Natural killer cell treated with Interleukin-12 subunit alpha and Interleukin-12 subunit beta and Interleukin-15 and Interleukin-18, amount 100 ng/mL, for 72 hours (primary cell): ENCODE data around the gene ZNF43. TPM values are rescaled to one million over a fixed set of nuclear protein-coding genes. Genes with fewer than 3 reads are reported as not detected.
"Not testable (repeated sequence)": the region's sequence is repeated elsewhere in the genome, so short reads cannot be mapped to it uniquely, and the experiment has no call there.

Source experiments
- ATAC-seq, 2 donors: fragments of 150-1000 bp; cut with Tn5 transposase in 1 of 2; sonication (Bioruptor Pico), chemical (Tn5 transposase) in 1 of 2; 2 replicates each; pipeline ENCODE4 v1.10.0; 2021
- DNase-seq: peaks from one replicate; pipeline ENCODE4 v3.0.0; 2022; ENCODE audit warnings: low spot score
- H3K27ac Mint-ChIP-seq, 2 donors: 1 replicate in 1 of 2; 2 replicates in 1 of 2; pipeline ENCODE4 v1.8.0; 2022; ENCODE audit warnings: mixed read lengths in 2 of 2, mild to moderate bottlenecking in 1 of 2, moderate library complexity in 1 of 2
- H3K27me3 Mint-ChIP-seq, 2 donors: 1 replicate in 1 of 2; 2 replicates in 1 of 2; pipeline ENCODE4 v1.8.0; 2022; ENCODE audit warnings: mixed read lengths in 2 of 2
- H3K36me3 Mint-ChIP-seq: one replicate; pipeline ENCODE4 v1.8.0; 2022; ENCODE audit warnings: mixed read lengths
- H3K4me1 Mint-ChIP-seq, 2 donors: 1 replicate in 1 of 2; 2 replicates in 1 of 2; pipeline ENCODE4 v1.8.0; 2022; ENCODE audit warnings: low read depth in 2 of 2, mixed read lengths in 2 of 2, mild to moderate bottlenecking in 1 of 2
- H3K4me3 Mint-ChIP-seq: one replicate; pipeline ENCODE4 v1.8.0; 2022; ENCODE audit warnings: mixed read lengths
- H3K9me3 Mint-ChIP-seq: 2 replicates; pipeline ENCODE4 v1.8.0; 2022; ENCODE audit warnings: mixed read lengths
- total RNA-seq, 2 donors: library from RNA; stranded (reverse); gene quantifications; one replicate each; pipeline ENCODE4 v1.2.3, GENCODE V29; 2022

ZNF43 gene
- 10 to 100 TPM; 28.8 to 35.4 TPM for total RNA-seq

- peak within 1 kb of the TSS; percentile 98 for H3K4me3 Mint-ChIP-seq
- H3K36me3 Mint-ChIP-seq, result peaks cover 36% of the 10 kb centered on the region
- H3K9me3 Mint-ChIP-seq, result no peaks in the 10 kb centered on the region
- H3K27me3 Mint-ChIP-seq, result no peaks in the 10 kb centered on the region
- ATAC-seq (peak; percentile 98 to 99), DNase-seq (peak; percentile 95)
- H3K4me1 Mint-ChIP-seq, result peaks cover 26 to 33% of the 10 kb centered on the region in 2 donors
- H3K27ac Mint-ChIP-seq, result peak within 1 kb of the TSS; percentile 99 to 100
Observed at GRCh38 chr19:21835810-21836444, at the start of gene ZNF43. TSS of gene ZNF43 (minus strand) at chr19:21836182. CDS start at chr19:21836038, 144 bp downstream.

DNA sequence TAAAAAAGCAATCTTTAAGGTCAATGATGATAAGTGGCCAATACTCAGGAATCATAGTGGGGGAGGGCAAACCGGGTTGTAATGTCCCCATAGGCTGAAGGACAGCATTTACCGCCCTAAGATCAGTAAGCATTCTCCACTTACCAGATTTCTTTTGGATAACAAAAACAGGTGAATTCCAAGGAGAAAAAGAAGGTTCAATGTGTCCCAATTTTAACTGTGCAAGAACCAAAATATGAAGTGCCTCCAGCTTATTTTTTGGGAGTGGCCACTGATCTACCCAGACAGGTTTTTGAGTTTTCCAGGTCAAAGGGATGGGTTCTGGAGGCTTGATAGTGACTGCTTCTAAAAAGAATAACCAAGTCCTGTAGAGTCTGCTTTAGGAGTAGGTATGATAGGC, 49.5 kb upstream of the ZNF43 start:
- not testable (repeated sequence) for ATAC-seq, H3K9me3 Mint-ChIP-seq, H3K36me3 Mint-ChIP-seq, H3K27me3 Mint-ChIP-seq, H3K4me3 Mint-ChIP-seq, H3K27ac Mint-ChIP-seq, DNase-seq, H3K4me1 Mint-ChIP-seq

DNA sequence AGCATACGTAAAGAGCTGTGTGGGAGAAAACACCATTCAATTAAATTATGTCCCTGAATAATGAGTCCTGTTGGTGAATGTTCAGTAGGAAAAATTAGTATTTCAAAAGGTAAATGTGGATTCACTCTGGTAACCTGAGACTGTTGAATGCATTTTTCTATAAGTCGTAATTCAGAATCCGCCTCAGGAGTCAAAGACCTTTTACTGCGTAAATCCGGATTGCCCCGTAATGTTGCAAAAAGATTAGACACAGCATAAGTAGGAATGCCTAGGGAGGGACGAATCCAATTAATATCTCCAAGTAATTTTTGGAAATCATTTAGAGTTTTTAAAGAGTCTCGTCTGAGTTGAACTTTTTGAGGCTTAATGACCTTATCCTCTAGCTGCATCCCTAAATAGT, 48.8 kb upstream of the ZNF43 start:
- not testable (repeated sequence) for ATAC-seq, H3K27ac Mint-ChIP-seq, H3K4me1 Mint-ChIP-seq, H3K4me3 Mint-ChIP-seq, H3K9me3 Mint-ChIP-seq, H3K36me3 Mint-ChIP-seq, DNase-seq, H3K27me3 Mint-ChIP-seq

- Mint-ChIP-seq H3K27ac (no peak overlapping the region), H3K36me3 (no peaks in the 10 kb centered on the region), H3K27me3 (peaks cover 0 to 3% of the 10 kb centered on the region in 2 donors), H3K9me3 (no peaks in the 10 kb centered on the region), H3K4me1 (no peaks in the 10 kb centered on the region), H3K4me3 (no peak overlapping the region)
- DNase-seq, result no peak
- no peak for ATAC-seq
Observed at GRCh38 chr19:21883516-21883915, 47.5 kb upstream of the ZNF43 start.

GRCh38 chr19:21880761-21881160, 44.8 kb upstream of the ZNF43 start:
- not testable (repeated sequence) for H3K9me3 Mint-ChIP-seq, DNase-seq, H3K4me3 Mint-ChIP-seq, H3K4me1 Mint-ChIP-seq, H3K36me3 Mint-ChIP-seq, H3K27ac Mint-ChIP-seq, H3K27me3 Mint-ChIP-seq, ATAC-seq

DNA sequence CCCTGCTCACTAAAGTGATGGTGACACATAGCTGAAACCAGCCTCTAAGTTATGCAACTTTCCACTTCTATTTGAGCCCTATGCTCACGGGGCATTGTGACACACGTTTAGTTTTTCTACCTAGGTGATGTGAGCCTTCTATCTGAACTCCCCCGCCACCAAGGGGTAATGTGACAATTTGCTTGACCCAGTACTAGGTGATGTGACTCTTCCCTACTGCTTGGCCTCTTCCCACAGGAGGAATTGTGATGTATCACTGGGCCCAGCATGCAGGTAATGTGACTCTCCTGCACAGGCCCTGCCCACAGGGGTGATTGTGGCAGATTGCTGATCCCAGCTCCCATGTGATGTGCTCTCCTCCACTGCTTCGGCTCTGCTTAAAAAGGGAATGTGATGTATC, 42.7 kb upstream of the ZNF43 start:
- Mint-ChIP-seq H3K36me3 (no peaks in the 10 kb centered on the region), H3K27me3 (no peaks in the 10 kb centered on the region), H3K9me3 (no peaks in the 10 kb centered on the region), H3K4me3 (no peak overlapping the region), H3K27ac (no peak overlapping the region), H3K4me1 (no peaks in the 10 kb centered on the region)
- ATAC-seq (peak in 1 of 2 donors; percentile 28), DNase-seq (no peak)

DNA sequence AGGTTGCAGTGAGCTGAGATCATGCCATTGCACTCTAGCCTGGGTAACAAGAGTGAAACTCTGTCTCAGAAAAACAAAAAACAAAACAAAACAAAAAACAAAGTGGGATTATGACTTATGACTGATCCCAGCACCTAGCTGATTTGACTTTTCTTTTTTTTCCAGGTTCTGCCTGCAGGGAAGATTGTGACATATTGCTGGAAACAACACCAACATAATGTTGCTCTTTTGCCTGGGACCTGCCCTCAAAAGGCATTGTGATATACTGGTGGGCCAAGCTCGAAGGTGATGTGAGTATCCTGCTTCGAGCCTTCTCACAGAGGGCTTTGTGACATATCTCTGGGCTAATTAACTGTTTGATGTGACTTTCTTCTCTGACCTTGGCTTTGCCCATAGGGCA, 42.0 kb upstream of the ZNF43 start:
- no peak for ATAC-seq
- no peak overlapping the region for H3K27ac Mint-ChIP-seq

GRCh38 chr19:21876608-21877007, 40.6 kb upstream of the ZNF43 start:
- not testable (repeated sequence) for H3K9me3 Mint-ChIP-seq, DNase-seq, H3K4me1 Mint-ChIP-seq, ATAC-seq, H3K27me3 Mint-ChIP-seq, H3K4me3 Mint-ChIP-seq, H3K27ac Mint-ChIP-seq, H3K36me3 Mint-ChIP-seq

More for the DNA sequence above, 42.0 kb upstream of the ZNF43 start:
- DNase-seq, result no peak
- H3K9me3 Mint-ChIP-seq, result no peaks in the 10 kb centered on the region
- no peaks in the 10 kb centered on the region for H3K36me3 Mint-ChIP-seq
- no peak overlapping the region for H3K4me3 Mint-ChIP-seq
- H3K27me3 Mint-ChIP-seq, result no peaks in the 10 kb centered on the region
- no peaks in the 10 kb centered on the region for H3K4me1 Mint-ChIP-seq

DNA sequence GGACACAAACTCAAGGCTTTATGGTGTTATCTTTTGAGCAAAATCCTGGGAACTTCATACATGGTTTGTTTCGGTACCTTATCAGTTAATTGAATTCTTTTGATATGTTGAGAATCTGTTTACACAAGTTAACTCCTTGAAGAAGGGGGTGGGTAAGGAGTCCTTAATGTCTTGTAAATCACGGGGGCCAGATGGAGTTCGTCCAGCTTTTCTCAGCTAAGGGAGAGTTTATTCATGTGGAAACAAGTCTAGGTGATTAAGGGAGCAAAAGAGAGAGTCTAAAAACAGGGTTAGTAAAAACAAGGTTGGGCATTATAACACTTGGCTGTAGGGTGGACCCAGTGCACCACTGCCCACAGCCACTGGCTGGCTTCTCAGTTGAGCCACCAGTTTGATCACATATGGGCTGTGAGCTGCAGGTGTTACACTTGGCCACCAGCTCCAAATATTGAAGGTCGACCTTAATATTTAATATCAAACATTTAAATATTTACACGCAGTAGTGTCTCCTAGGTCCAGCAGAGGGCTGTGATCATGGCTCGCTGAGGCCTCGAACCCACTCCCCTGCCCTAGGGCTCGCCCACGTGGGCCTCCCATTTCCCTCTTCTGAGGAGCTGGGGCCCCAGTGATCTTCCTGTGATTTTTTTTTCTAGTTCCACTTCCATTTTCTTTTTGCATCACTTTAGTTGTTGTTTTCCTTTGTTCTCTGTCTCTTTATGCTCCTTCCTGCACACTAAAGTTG, 21.0 kb upstream of the ZNF43 start:
- DNase-seq (no peak), ATAC-seq (no peak)
- Mint-ChIP-seq H3K9me3 (no peaks in the 10 kb centered on the region), H3K27me3 (peaks cover 8 to 15% of the 10 kb centered on the region in 2 donors), H3K36me3 (no peaks in the 10 kb centered on the region), H3K27ac (no peak overlapping the region), H3K4me3 (no peak overlapping the region), H3K4me1 (peaks cover 4 to 5% of the 10 kb centered on the region in 2 donors)

DNA sequence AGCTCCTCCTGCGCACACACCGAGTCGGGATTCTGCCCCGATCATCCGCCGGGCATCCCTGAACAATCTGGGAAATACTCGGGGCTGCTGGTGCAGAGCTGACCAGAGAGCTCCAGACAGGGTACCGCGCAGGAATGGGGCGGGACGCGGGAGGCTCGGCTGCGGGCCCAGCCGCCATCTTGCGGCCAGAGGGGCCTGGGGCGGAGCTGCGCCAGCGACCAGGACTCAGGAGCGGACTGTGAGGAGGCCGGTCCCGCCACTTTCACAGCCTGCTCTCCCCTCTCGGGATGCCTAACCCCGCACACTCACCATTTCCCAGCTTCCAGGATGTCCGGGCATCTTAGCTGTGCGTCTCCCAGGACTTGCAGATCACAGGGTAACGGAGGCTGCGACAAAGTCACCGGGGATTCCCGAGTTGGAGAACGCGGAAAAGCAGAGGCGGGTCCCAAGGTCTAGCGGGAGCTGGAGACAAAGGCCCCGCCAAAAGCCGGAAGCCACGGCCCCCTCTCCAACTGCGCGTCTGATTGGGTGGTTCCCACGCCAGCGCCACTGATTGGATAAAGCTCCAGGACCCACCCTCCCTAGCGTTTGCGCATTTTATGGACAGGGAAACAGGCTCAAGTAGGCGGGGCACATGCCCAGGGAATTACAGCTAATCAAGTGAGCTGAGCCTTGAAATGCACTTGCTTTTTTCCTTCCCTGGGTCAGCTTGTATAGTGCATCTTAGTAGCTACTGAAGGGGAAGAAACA, 15.8 kb upstream of the ZNF43 start:
- Mint-ChIP-seq H3K36me3 (peaks cover 14% of the 10 kb centered on the region), H3K4me3 (peak overlapping the region; percentile 86), H3K9me3 (no peaks in the 10 kb centered on the region), H3K4me1 (peaks cover 17% of the 10 kb centered on the region in 2 donors), H3K27ac (peak overlapping the region; percentile 35 to 79), H3K27me3 (peaks cover 4 to 11% of the 10 kb centered on the region in 2 donors)
- ATAC-seq, result peak; percentile 99
- DNase-seq, result peak; percentile 93

DNA sequence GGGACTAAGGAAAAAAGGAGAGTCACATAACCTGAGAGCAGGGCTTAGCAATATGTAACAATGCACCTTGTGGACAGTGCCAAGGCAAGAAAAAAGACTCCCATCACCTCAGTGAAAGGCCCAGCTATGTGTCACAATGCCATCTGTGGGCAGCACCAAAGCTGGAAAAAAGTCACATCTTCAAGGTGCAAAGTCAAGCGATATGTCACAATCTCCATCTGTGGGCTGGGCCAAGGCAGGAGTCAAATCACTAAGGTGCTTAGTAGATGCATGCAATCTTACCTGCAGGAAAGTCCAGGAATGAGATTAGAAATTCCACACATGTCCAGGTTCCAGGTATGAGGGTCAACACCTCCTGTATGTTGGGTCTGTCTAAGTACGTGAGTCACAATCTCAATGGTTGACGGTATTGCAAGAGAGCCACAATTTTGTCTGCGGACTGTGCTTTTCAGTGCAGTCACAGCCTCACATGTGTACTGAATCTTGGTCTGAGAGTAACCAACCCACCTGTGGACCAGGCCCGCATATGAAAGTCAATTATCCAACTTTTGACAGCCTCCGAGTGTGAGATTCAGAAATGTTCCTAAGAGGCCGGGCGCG, 14.8 kb upstream of the ZNF43 start:
- Mint-ChIP-seq H3K36me3 (peaks cover 14% of the 10 kb centered on the region), H3K4me3 (peak overlapping the region; percentile 86), H3K27ac (peak overlapping the region in 1 of 2 donors; percentile 33), H3K4me1 (peaks cover 26 to 27% of the 10 kb centered on the region in 2 donors), H3K9me3 (no peaks in the 10 kb centered on the region), H3K27me3 (peaks cover 0 to 6% of the 10 kb centered on the region in 2 donors)
- DNase-seq (no peak), ATAC-seq (no peak)

DNA sequence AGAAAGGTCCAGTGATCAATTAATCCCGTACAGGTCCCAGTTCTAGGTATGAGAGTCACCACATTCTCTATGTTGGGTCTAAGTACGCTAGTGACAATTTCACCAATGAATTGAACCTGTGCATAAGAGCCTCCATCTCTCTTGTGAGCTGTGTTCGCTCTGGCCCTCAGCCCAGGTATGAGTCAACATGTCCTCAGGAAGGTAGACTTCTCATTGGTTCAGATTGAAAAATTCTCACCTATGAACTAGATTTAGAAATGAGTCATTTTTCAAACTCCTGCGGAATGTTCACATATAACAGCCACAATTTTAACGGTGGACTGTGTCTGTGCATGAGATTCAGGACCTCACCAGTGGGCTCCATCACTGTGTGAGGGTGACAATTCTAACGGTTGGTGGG, 12.7 kb upstream of the ZNF43 start:
- no peaks in the 10 kb centered on the region for H3K27me3 Mint-ChIP-seq
- no peaks in the 10 kb centered on the region for H3K9me3 Mint-ChIP-seq
- no peak overlapping the region for H3K27ac Mint-ChIP-seq
- ATAC-seq, result no peak
- peak; percentile 13 for DNase-seq
- peaks cover 19% of the 10 kb centered on the region for H3K36me3 Mint-ChIP-seq
- H3K4me1 Mint-ChIP-seq, result peaks cover 30 to 32% of the 10 kb centered on the region in 2 donors
- H3K4me3 Mint-ChIP-seq, result no peak overlapping the region

- H3K4me1 Mint-ChIP-seq, result peaks cover 19 to 24% of the 10 kb centered on the region in 2 donors
- H3K4me3 Mint-ChIP-seq, result no peak overlapping the region
- no peaks in the 10 kb centered on the region for H3K27me3 Mint-ChIP-seq
- ATAC-seq (no peak), DNase-seq (no peak)
- H3K36me3 Mint-ChIP-seq, result peaks cover 35% of the 10 kb centered on the region
- H3K9me3 Mint-ChIP-seq, result no peaks in the 10 kb centered on the region
- no peak overlapping the region for H3K27ac Mint-ChIP-seq
Observed at GRCh38 chr19:21843081-21843480, 7.1 kb upstream of the ZNF43 start.
